Measurements from ENCODE around the gene UGT1A9. TPM values are rescaled to one million over a fixed set of nuclear protein-coding genes. Genes with fewer than 3 reads are reported as not detected.

Gene UGT1A9
- total RNA-seq, 1 experiment from 2014 or later = not detected

DNA sequence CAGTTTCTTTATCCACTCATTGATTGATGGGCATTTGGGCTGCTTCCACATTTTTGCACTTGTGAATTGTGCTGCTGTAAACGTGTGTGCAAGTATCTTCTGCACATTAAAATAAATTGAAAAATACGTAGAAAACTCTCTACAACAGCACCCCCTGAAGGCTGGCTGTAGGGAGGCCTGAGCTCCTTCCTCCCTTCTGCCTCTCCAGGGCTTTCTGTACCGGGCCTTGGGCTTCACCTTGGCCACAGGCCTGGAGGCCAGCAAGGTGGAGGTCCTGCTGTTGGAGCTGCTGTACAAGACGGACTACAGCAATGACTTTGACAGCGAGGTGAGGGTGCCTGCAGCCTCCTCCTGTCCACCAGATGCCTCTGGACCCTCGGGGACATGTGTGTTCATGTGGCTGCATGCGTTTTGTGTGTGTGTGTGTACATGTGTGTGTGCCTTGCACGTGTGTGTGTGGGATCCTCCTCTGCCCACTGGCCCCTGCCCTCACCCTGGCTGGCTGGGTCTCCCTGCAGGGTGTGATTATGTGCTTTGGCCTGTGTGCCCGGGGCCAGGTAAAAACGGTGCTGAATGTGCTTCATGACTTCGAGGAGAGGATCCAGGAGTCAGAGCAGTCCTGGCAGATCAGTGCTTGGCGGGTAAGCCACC is 135.6 kb downstream of the UGT1A9 start:
- H2AFZ ChIP-seq = no peak overlapping the region
- H4K20me1 ChIP-seq (ENCODE audit: insufficient read depth) = no peaks in the 10 kb centered on the region
- no peak overlapping the region for H3K4me2 ChIP-seq
- no peak overlapping the region for H3K4me3 ChIP-seq
- ChIA-PET POLR2A (ENCODE audit: unreplicated experiment) (no interaction called here), CTCF (interaction anchor here (0.6 kb wide), 1 partner anchor 38 kb away, joined by 3 read pairs; no protein-coding TSS in a partner anchor)
- H3K9me2 ChIP-seq (ENCODE audit: insufficient read depth) = no peaks in the 10 kb centered on the region
- no peak for DNase-seq
- no peaks in the 10 kb centered on the region for H3F3A ChIP-seq (ENCODE audit: insufficient read depth, low read depth)
- no peaks in the 10 kb centered on the region for H3K36me3 ChIP-seq (ENCODE audit: low read depth)
- no peaks in the 10 kb centered on the region; the same call in 1 of the 2 replicates for H3K27me3 ChIP-seq (ENCODE audit: insufficient read depth, low read depth)
- no peaks in the 10 kb centered on the region for H3K4me1 ChIP-seq (replicated peaks; ENCODE audit: insufficient read depth)
- intact Hi-C loops (cut with micrococcal nuclease; ENCODE audit: unreplicated experiment) = no loop called here
- no peak overlapping the region for H3K27ac ChIP-seq
- BruUV-seq (replicated peaks) = no TSS peak
- no peaks in the 10 kb centered on the region for H3K9me3 ChIP-seq (ENCODE audit: insufficient read depth, low read depth)
- TF ChIP-seq, protein P1, sequence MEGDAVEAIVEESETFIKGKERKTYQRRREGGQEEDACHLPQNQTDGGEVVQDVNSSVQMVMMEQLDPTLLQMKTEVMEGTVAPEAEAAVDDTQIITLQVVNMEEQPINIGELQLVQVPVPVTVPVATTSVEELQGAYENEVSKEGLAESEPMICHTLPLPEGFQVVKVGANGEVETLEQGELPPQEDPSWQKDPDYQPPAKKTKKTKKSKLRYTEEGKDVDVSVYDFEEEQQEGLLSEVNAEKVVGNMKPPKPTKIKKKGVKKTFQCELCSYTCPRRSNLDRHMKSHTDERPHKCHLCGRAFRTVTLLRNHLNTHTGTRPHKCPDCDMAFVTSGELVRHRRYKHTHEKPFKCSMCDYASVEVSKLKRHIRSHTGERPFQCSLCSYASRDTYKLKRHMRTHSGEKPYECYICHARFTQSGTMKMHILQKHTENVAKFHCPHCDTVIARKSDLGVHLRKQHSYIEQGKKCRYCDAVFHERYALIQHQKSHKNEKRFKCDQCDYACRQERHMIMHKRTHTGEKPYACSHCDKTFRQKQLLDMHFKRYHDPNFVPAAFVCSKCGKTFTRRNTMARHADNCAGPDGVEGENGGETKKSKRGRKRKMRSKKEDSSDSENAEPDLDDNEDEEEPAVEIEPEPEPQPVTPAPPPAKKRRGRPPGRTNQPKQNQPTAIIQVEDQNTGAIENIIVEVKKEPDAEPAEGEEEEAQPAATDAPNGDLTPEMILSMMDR (conservative IDR thresholded peaks at IDR 0.05) = peak; percentile 43; the same call in 1 of the 2 replicates
- TF ChIP-seq EZH2 (IDR thresholded peaks at IDR 0.05; ENCODE audit: low read depth) = no peak
- H3K79me2 ChIP-seq (ENCODE audit: low read depth) = no peaks in the 10 kb centered on the region

DNA sequence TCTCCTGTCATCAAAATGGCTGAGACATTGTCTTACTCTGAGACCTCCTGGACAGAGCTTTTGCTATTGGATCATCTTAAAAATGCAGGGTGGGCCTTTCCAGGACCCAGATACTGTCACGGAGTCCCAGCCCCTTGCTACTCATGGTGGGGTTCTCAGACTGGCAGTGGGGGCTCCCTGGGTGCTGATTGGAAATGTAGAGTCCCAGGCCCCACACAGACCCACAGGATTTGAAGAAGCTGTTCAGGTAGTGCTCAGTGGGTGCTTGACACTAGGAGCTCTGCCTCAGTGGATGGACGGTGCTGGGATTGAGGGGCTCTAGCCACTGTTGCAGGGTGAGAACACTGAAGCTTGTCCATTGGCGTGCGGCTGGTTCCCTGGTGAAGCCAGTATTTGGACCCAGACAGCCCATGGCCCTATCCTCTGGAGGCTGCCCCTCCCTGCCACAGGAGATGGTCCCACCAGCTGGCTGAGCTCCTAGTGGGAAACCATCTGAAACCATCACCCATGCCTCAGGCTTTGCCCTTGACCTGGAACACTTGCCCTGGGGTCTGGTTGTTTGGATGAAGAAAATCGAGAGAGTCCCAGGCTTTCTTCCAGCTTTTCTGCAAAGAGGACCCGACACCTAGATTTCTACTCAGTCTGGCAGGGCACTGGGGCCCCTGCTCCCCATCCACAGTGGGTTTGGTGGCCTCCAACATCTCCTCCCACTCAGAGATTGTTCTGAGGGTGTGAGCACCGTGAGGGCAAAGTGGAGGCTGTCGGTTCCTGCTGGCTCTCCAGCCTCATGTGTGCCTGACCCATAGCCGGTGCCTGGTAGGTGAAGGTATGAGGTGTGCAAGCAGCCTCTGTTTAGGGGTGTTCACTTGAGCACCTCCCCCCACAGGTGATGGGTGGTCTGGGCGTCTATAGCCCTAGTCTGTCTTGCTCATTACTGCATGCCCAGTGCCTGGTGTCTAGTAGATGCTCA is 136.6 kb downstream of the UGT1A9 start:
- Histone ChIP-seq H3F3A (ENCODE audit: insufficient read depth, low read depth) (no peaks in the 10 kb centered on the region), H3K36me3 (ENCODE audit: low read depth) (no peaks in the 10 kb centered on the region), H3K79me2 (ENCODE audit: low read depth) (no peaks in the 10 kb centered on the region), H3K4me1 (replicated peaks; ENCODE audit: insufficient read depth) (no peaks in the 10 kb centered on the region), H3K4me2 (no peak overlapping the region), H4K20me1 (ENCODE audit: insufficient read depth) (no peaks in the 10 kb centered on the region), H3K27me3 (ENCODE audit: insufficient read depth, low read depth) (no peaks in the 10 kb centered on the region; the same call in 1 of the 2 replicates), H3K9me2 (ENCODE audit: insufficient read depth) (no peaks in the 10 kb centered on the region), H3K4me3 (no peak overlapping the region), H2AFZ (no peak overlapping the region), H3K27ac (no peak overlapping the region), H3K9me3 (ENCODE audit: insufficient read depth, low read depth) (no peaks in the 10 kb centered on the region)
- DNase-seq = no peak
- no TSS peak for BruUV-seq (replicated peaks)
- POLR2A ChIA-PET (ENCODE audit: unreplicated experiment) = interaction anchor here (0.5 kb wide), 1 partner anchor 885 kb away, joined by 6 read pairs; no protein-coding TSS in a partner anchor
- intact Hi-C loops (cut with micrococcal nuclease; ENCODE audit: unreplicated experiment) = no loop called here
- CTCF ChIA-PET = interaction anchor here (0.6 kb wide), 1 partner anchor 37 kb away, joined by 3 read pairs; no protein-coding TSS in a partner anchor
- TF ChIP-seq, protein P1 (conservative IDR thresholded peaks at IDR 0.05) = no peak

DNA sequence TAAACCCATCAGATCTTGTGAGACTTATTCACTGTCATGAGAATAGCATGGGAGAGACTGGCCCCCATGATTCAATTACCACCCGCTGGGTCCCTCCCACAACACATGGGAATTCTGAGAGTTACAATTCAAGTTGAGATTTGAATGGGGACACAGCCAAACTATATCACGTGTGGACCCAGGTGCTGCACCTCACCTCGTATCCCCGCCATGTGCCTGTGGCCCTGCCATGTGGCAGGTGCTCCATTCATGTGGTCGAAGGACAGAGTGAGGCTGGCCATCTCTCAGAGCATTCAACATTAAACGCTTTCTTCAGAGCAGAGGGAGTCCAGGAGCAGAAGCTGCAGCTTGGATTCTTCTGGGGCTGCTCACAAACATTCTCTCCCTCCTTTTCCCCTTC is 138.7 kb downstream of the UGT1A9 start:
- no peaks in the 10 kb centered on the region; the same call in 1 of the 2 replicates for H3K27me3 ChIP-seq (ENCODE audit: insufficient read depth, low read depth)
- ChIA-PET POLR2A (ENCODE audit: unreplicated experiment) (no interaction called here), CTCF (no interaction called here)
- no peaks in the 10 kb centered on the region for H4K20me1 ChIP-seq (ENCODE audit: insufficient read depth)
- intact Hi-C loops (cut with micrococcal nuclease; ENCODE audit: unreplicated experiment) = no loop called here
- no peak for DNase-seq
- TF ChIP-seq EZH2 (IDR thresholded peaks at IDR 0.05; ENCODE audit: low read depth) = no peak
- TF ChIP-seq, protein P1 (conservative IDR thresholded peaks at IDR 0.05) = no peak
- no peaks in the 10 kb centered on the region for H3K79me2 ChIP-seq (ENCODE audit: low read depth)
- H3K4me2 ChIP-seq = no peak overlapping the region
- H3K27ac ChIP-seq = no peak overlapping the region
- no peaks in the 10 kb centered on the region for H3K36me3 ChIP-seq (ENCODE audit: low read depth)
- no peaks in the 10 kb centered on the region for H3K4me1 ChIP-seq (replicated peaks; ENCODE audit: insufficient read depth)
- no peaks in the 10 kb centered on the region for H3F3A ChIP-seq (ENCODE audit: insufficient read depth, low read depth)
- BruUV-seq (replicated peaks) = no TSS peak
- no peak overlapping the region for H3K4me3 ChIP-seq
- no peaks in the 10 kb centered on the region for H3K9me3 ChIP-seq (ENCODE audit: insufficient read depth, low read depth)
- H3K9me2 ChIP-seq (ENCODE audit: insufficient read depth) = no peaks in the 10 kb centered on the region
- H2AFZ ChIP-seq = no peak overlapping the region

Measured in PC-9 (cell line).